GM23248 (cell line): ENCODE measurements around the gene JHY. TPM values are rescaled to one million over a fixed set of nuclear protein-coding genes. Genes with fewer than 3 reads are reported as not detected.
A peak's percentile ranks its signal among the peaks of the same experiment; 100 is the strongest.

Experiments
- DNase-seq: peaks from one replicate; pipeline ENCODE4 v3.0.0-alpha.2; 2015
- H2AFZ ChIP-seq: fragments of 200-600 bp; sonication (generic); 2 replicates; pipeline ENCODE4 v1.6.1; 2016; ENCODE audit warnings: antibody characterized with exemption
- H3F3A ChIP-seq: fragments of 200-600 bp; sonication (generic); 2 replicates; pipeline ENCODE4 v1.6.1; 2016; ENCODE audit warnings: mild to moderate bottlenecking, antibody characterized with exemption, mixed run types; ENCODE audit not compliant: insufficient read depth
- H3K27ac ChIP-seq: fragments of 200-600 bp; sonication (generic); 2 replicates; pipeline ENCODE4 v1.5.1; 2016; ENCODE audit warnings: mild to moderate bottlenecking
- H3K27me3 ChIP-seq: fragments of 200-600 bp; sonication (generic); replicated peaks from 2 replicates; pipeline ENCODE4 v1.6.1; 2016; ENCODE audit warnings: mild to moderate bottlenecking; ENCODE audit not compliant: insufficient read depth
- H3K36me3 ChIP-seq: fragments of 200-600 bp; sonication (generic); 2 replicates; pipeline ENCODE4 v1.6.1; 2016; ENCODE audit warnings: low read depth, mild to moderate bottlenecking
- H3K4me1 ChIP-seq: fragments of 200-600 bp; sonication (generic); 2 replicates; pipeline ENCODE4 v1.6.1; 2016; ENCODE audit warnings: mild to moderate bottlenecking; ENCODE audit not compliant: insufficient read depth
- H3K4me2 ChIP-seq: fragments of 200-600 bp; sonication (generic); one replicate; pipeline ENCODE4 v1.6.1; 2016; ENCODE audit warnings: mild to moderate bottlenecking; ENCODE audit not compliant: unreplicated experiment
- H3K4me3 ChIP-seq: fragments of 200-600 bp; sonication (generic); 2 replicates; pipeline ENCODE4 v1.5.1; 2016; ENCODE audit warnings: mild to moderate bottlenecking
- H3K79me2 ChIP-seq: fragments of 200-600 bp; sonication (generic); 2 replicates; pipeline ENCODE4 v1.6.1; 2016; ENCODE audit warnings: mild to moderate bottlenecking; ENCODE audit not compliant: insufficient read depth
- H3K9ac ChIP-seq: fragments of 200-600 bp; sonication (generic); 2 replicates; pipeline ENCODE4 v1.6.1; 2016; ENCODE audit warnings: mild to moderate bottlenecking
- H3K9me2 ChIP-seq: fragments of 200-600 bp; sonication (generic); 2 replicates; pipeline ENCODE4 v1.6.1; 2016; ENCODE audit warnings: mixed run types, mild to moderate bottlenecking, moderate library complexity; ENCODE audit not compliant: insufficient read depth
- H3K9me3 ChIP-seq: fragments of 200-600 bp; sonication (generic); one replicate; pipeline ENCODE4 v1.6.1; 2017; ENCODE audit warnings: low read depth
- H4K20me1 ChIP-seq: fragments of 200-600 bp; sonication (generic); 2 replicates; pipeline ENCODE4 v1.6.0; 2016; ENCODE audit not compliant: insufficient read depth
- EZH2 ChIP-seq: fragments of 200-600 bp; sonication (generic); IDR thresholded peaks from 2 replicates; pipeline ENCODE4 v1.6.1; 2018; ENCODE audit warnings: antibody characterized with exemption, mild to moderate bottlenecking; ENCODE audit not compliant: insufficient read depth, poor library complexity, severe bottlenecking
- EZH2phosphoT487 ChIP-seq: fragments of 200-600 bp; sonication (generic); IDR thresholded peaks from 2 replicates; pipeline ENCODE4 v1.6.1; 2018; ENCODE audit warnings: antibody characterized with exemption, moderate library complexity, mild to moderate bottlenecking, low read depth; ENCODE audit not compliant: insufficient read depth
- whole genome bisulfite sequencing, 2 experiments: methylation state at CpG; one replicate each; pipeline ENCODE4 v1.1.6; 2015 to 2017; ENCODE audit warnings: low lambda C conversion rate in 2 of 2, low coverage in 1 of 2; ENCODE audit errors: missing lambda C conversion rate in 2 of 2; 5-methylcytosine and 5-hydroxymethylcytosine counted together
- in situ Hi-C: fragments of 300-500 bp; cut with MboI; formaldehyde crosslinking; loops from 2 replicates; pipeline ENCODE4 v1.15.0; 2020
- polyA plus RNA-seq: library from polyadenylated mRNA; unstranded; fragments of >200 nt; fragmentation: Nextera tagmentation; extraction: Ambion mirVana; gene quantifications from 2 replicates; pipeline ENCODE4 v1.2.1, GENCODE V29; 2016
- total RNA-seq: library from RNA; depleted of rRNA; stranded (reverse); fragments of >200 nt; shearing (Covaris generic); gene quantifications from 2 replicates; pipeline ENCODE4 v1.2.3, GENCODE V29; 2014

The JHY gene
- total and polyA plus RNA-seq, 2 experiments from 2014 or later = 5.1 to 5.3 TPM

- H4K20me1 ChIP-seq = no peaks in the 10 kb centered on the region; the same call in 1 of the 2 replicates
- no peak overlapping the region for H3K4me3 ChIP-seq
- no peaks in the 10 kb centered on the region for H3K79me2 ChIP-seq
- no peak overlapping the region for H3K9ac ChIP-seq
- no peaks in the 10 kb centered on the region for H3F3A ChIP-seq
- no peak for DNase-seq
- no peaks in the 10 kb centered on the region for H3K27me3 ChIP-seq
- no peak overlapping the region for H2AFZ ChIP-seq
- WGBS, 2 experiments = 90 to 92% methylated on average over 4 of the region's 4 CpGs
- H3K4me2 ChIP-seq = no peak overlapping the region
- no peaks in the 10 kb centered on the region for H3K36me3 ChIP-seq
- in situ Hi-C loops = no loop called here
- H3K27ac ChIP-seq = no peak overlapping the region
- no peaks in the 10 kb centered on the region for H3K9me3 ChIP-seq
- no peaks in the 10 kb centered on the region for H3K9me2 ChIP-seq
- no peaks in the 10 kb centered on the region for H3K4me1 ChIP-seq
- TF ChIP-seq EZH2 = no peak
- no peak for TF ChIP-seq EZH2phosphoT487
Observed at GRCh38 chr11:122922893-122923292, 40.3 kb downstream of the JHY start.

GRCh38 chr11:122923302-122923701, 40.7 kb downstream of the JHY start:
- H3K9me3 ChIP-seq = no peaks in the 10 kb centered on the region
- H4K20me1 ChIP-seq = no peaks in the 10 kb centered on the region; the same call in 1 of the 2 replicates
- no peaks in the 10 kb centered on the region for H3F3A ChIP-seq
- no peaks in the 10 kb centered on the region for H3K9me2 ChIP-seq
- no peak overlapping the region for H2AFZ ChIP-seq
- DNase-seq = no peak
- H3K4me2 ChIP-seq = no peak overlapping the region
- 37 to 45% methylated on average over 2 of the region's 2 CpGs for WGBS, 2 experiments
- H3K27me3 ChIP-seq = no peaks in the 10 kb centered on the region
- H3K36me3 ChIP-seq = no peaks in the 10 kb centered on the region
- in situ Hi-C loops = no loop called here
- H3K4me3 ChIP-seq = no peak overlapping the region
- H3K27ac ChIP-seq = no peak overlapping the region
- TF ChIP-seq EZH2phosphoT487 (no peak), EZH2 (no peak)
- H3K79me2 ChIP-seq = no peaks in the 10 kb centered on the region
- H3K9ac ChIP-seq = no peak overlapping the region
- H3K4me1 ChIP-seq = no peaks in the 10 kb centered on the region

DNA sequence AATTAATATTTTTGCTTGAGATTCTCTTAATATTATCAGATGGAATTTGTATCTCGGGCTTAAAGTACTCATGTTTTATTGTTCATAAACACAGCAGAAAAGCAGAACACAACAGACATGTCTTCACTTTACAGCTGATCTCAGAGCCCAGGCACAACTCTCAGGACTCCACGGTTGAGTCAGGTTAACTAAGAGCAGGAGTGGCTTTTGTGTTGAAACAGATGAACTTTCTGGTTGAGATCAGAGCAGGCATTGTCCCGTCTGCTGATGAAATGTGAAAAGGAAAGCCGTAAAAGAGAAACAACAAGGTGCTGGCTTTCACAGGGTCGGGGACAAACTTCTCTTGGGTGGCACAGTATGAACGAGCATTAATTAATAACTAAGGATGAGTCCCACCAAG, 49.0 kb downstream of the JHY start:
- Histone ChIP-seq H3K79me2 (no peaks in the 10 kb centered on the region), H3K9me2 (no peaks in the 10 kb centered on the region), H3K9ac (no peak overlapping the region), H3K4me1 (peaks cover 3% of the 10 kb centered on the region; the same call in 1 of the 2 replicates), H3K27ac (no peak overlapping the region), H3K9me3 (no peaks in the 10 kb centered on the region), H4K20me1 (no peaks in the 10 kb centered on the region), H2AFZ (no peak overlapping the region), H3K27me3 (no peaks in the 10 kb centered on the region), H3K4me3 (no peak overlapping the region), H3K36me3 (no peaks in the 10 kb centered on the region), H3F3A (peaks cover 5% of the 10 kb centered on the region; the same call in 1 of the 2 replicates), H3K4me2 (no peak overlapping the region)
- WGBS, 2 experiments = 78 to 84% methylated on average over 6 of the region's 6 CpGs
- no peak for TF ChIP-seq EZH2
- no peak for TF ChIP-seq EZH2phosphoT487
- in situ Hi-C loops = no loop called here
- DNase-seq = no peak

DNA sequence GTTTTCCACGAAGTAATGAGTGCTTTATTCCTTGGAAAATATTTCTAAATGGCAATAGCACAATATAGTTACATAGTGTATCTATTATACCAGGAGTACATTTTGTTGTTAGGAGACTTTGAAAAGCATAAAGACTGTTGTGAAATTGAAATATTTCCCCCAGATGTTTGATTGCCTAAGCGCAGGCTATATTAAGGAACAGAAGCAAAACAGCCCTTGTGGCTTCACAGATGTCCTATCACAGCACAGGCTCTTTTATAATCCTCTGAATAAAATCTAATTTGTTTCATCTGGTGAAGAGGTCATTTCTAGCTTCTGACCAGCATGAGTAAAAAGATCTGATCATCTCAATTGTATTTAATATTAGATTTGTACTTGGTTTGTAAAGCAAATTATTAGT, 50.9 kb downstream of the JHY start:
- H3K27me3 ChIP-seq = no peaks in the 10 kb centered on the region
- peaks cover 5% of the 10 kb centered on the region; the same call in 1 of the 2 replicates for H3F3A ChIP-seq
- peaks cover 3% of the 10 kb centered on the region; the same call in 1 of the 2 replicates for H3K4me1 ChIP-seq
- H2AFZ ChIP-seq = no peak overlapping the region
- no peak overlapping the region for H3K9ac ChIP-seq
- H3K27ac ChIP-seq = no peak overlapping the region
- WGBS, 2 experiments = 23 to 25% methylated on average over 2 of the region's 2 CpGs
- H4K20me1 ChIP-seq = no peaks in the 10 kb centered on the region
- TF ChIP-seq EZH2 (no peak), EZH2phosphoT487 (no peak)
- no peaks in the 10 kb centered on the region for H3K9me3 ChIP-seq
- H3K4me2 ChIP-seq = no peak overlapping the region
- H3K36me3 ChIP-seq = no peaks in the 10 kb centered on the region
- no peaks in the 10 kb centered on the region for H3K9me2 ChIP-seq
- no peak overlapping the region for H3K4me3 ChIP-seq
- DNase-seq = peak; percentile 53
- H3K79me2 ChIP-seq = no peaks in the 10 kb centered on the region
- in situ Hi-C loops = no loop called here

- WGBS, 2 experiments = 93 to 98% methylated on average over 3 of the region's 3 CpGs
Observed at GRCh38 chr11:122937983-122938382, 55.4 kb downstream of the JHY start.

More at GRCh38 chr11:122937983-122938382, 55.4 kb downstream of the JHY start:
- Histone ChIP-seq H3K9ac (no peak overlapping the region), H2AFZ (no peak overlapping the region), H3K4me3 (no peak overlapping the region), H3K27ac (no peak overlapping the region), H3K9me2 (no peaks in the 10 kb centered on the region), H3K4me1 (peaks cover 3% of the 10 kb centered on the region; the same call in 1 of the 2 replicates), H3K36me3 (no peaks in the 10 kb centered on the region), H3K27me3 (no peaks in the 10 kb centered on the region), H3K4me2 (no peak overlapping the region), H3F3A (peaks cover 4% of the 10 kb centered on the region; the same call in 1 of the 2 replicates), H3K9me3 (no peaks in the 10 kb centered on the region), H4K20me1 (no peaks in the 10 kb centered on the region), H3K79me2 (no peaks in the 10 kb centered on the region)
- in situ Hi-C loops = no loop called here
- no peak for DNase-seq
- TF ChIP-seq EZH2 (no peak), EZH2phosphoT487 (no peak)
